Panc1 (cell line): ENCODE results near the gene MRC1. TPM values are rescaled to one million over a fixed set of nuclear protein-coding genes. Genes with fewer than 3 reads are reported as not detected.

Source experiments
- ATAC-seq: fragments of 200-7000 bp; cut with Tn5 transposase; 2 replicates; pipeline ENCODE4 v1.9.1; 2020; ENCODE audit warnings: mild to moderate bottlenecking, moderate library complexity
- BruUV-seq: library from RNA; stranded (reverse); fragments of 400-500 nt; replicated peaks from 2 replicates; lab custom pipeline; 2021; lab: Mats Ljungman, UMichigan
- CTCF ChIA-PET: fragments of 300-600 bp; sonication (Branson Sonifier 250); formaldehyde crosslinking; loops from one replicate; lab custom pipeline; 2022; ENCODE audit warnings: antibody characterized with exemption; lab: Charles Lee
- POLR2A ChIA-PET: fragments of 300-600 bp; sonication (Branson Sonifier 250); formaldehyde crosslinking; loops from one replicate; lab custom pipeline; 2022; ENCODE audit warnings: antibody characterized with exemption; lab: Charles Lee
- DNase-seq: peaks from one replicate; pipeline ENCODE4 v3.0.0-alpha.2; 2010; ENCODE audit warnings: low read depth, low spot score
- H3K27ac ChIP-seq: 2 replicates; pipeline ENCODE4 v1.5.1; 2011; ENCODE audit warnings: mild to moderate bottlenecking, low read length, inconsistent platforms
- H3K27me3 ChIP-seq: fragments of 200-500 bp; sonication (Bioruptor generic); 2 replicates; pipeline ENCODE4 v1.6.0; 2014; ENCODE audit warnings: low read length, inconsistent platforms; ENCODE audit not compliant: control insufficient read depth, insufficient read depth
- H3K36me3 ChIP-seq: fragments of 200-500 bp; sonication (Bioruptor generic); 2 replicates; pipeline ENCODE4 v1.5.1; 2014; ENCODE audit warnings: inconsistent platforms, mild to moderate bottlenecking, low read length, moderate library complexity; ENCODE audit not compliant: control insufficient read depth, insufficient read depth
- H3K4me1 ChIP-seq: 2 replicates; pipeline ENCODE4 v1.5.1; 2011; ENCODE audit warnings: inconsistent platforms, mild to moderate bottlenecking, low read length, moderate library complexity; ENCODE audit not compliant: control insufficient read depth, insufficient read depth
- H3K4me3 ChIP-seq, 2 experiments: 2 replicates each; pipeline ENCODE4 v1.5.1; 2011 to 2012; ENCODE audit warnings: low read depth in 2 of 2, low read length in 2 of 2, mild to moderate bottlenecking in 2 of 2, inconsistent platforms in 1 of 2, moderate library complexity in 1 of 2
- H3K9me3 ChIP-seq: fragments of 200-500 bp; sonication (Bioruptor generic); 2 replicates; pipeline ENCODE4 v1.5.1; 2014; ENCODE audit warnings: low read depth, mild to moderate bottlenecking, inconsistent platforms, low read length, moderate library complexity; ENCODE audit not compliant: control insufficient read depth, insufficient read depth
- POLR2AphosphoS5 ChIP-seq: IDR thresholded peaks from 2 replicates; pipeline ENCODE4 v1.6.1; 2012; ENCODE audit warnings: mild to moderate bottlenecking, low read depth, low read length, moderate library complexity
- SIN3A ChIP-seq: IDR thresholded peaks from 2 replicates; pipeline ENCODE4 v1.6.1; 2012; ENCODE audit warnings: low read depth, mild to moderate bottlenecking, low read length, moderate library complexity, borderline replicate concordance; ENCODE audit not compliant: insufficient read depth
- TCF7L2 ChIP-seq: IDR thresholded peaks from 2 replicates; pipeline ENCODE4 v1.6.1; 2011; ENCODE audit warnings: mild to moderate bottlenecking, low read depth, low read length, inconsistent platforms
- in situ Hi-C: cut with HindIII; loops from 2 replicates; pipeline ENCODE4 v1.10.0; 2016; ENCODE audit warnings: low sequenced_read_pairs, low pct_unique_long_range_greater_than_20kb
- intact Hi-C: fragments of 100-400 bp; cut with micrococcal nuclease; formaldehyde crosslinking; loops from one replicate; pipeline ENCODE4 v1.10.0; 2022; ENCODE audit not compliant: unreplicated experiment
- total RNA-seq: library from RNA; stranded (reverse); gene quantifications from one replicate; pipeline ENCODE4 v1.2.1, GENCODE V29; 2021; ENCODE audit not compliant: unreplicated experiment
- TF ChIP-seq, protein P1 (sequence below): fragments of 450-650 bp; IDR thresholded peaks from 2 replicates; pipeline ENCODE4 v1.5.1; 2017; ENCODE audit warnings: mild to moderate bottlenecking
- TF ChIP-seq, protein P2 (sequence below), 2 experiments: IDR thresholded peaks; 2 replicates each; pipeline ENCODE4 v1.6.1; 2011 to 2012; ENCODE audit warnings: low read depth in 2 of 2, control low read depth in 1 of 2, low read length in 1 of 2, mild to moderate bottlenecking in 1 of 2, moderate library complexity in 1 of 2; ENCODE audit not compliant: insufficient read depth in 1 of 2

Gene MRC1
- total RNA-seq, 1 experiment from 2014 or later: 0.21 TPM

DNA sequence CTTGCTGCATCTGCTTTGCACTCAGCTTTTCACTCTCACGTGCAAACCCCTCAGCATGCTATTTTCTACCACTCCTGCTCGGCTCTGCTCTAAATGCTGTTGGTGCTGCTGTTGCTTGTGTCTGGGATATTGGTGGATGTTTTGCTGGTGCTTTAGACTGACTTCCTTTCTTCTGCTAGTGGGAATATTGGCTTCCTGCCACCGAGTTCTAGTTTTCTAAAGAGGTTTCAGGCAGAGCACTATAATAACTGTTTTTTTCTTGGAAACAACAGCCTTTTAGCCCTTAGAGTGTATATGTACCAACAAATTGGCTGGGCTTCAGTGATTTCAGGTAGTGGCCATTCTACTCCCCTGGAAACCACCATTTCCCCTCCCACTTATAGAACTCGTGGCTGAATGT lies 29.4 kb upstream of the MRC1 start:
- no TSS peak for BruUV-seq
- intact Hi-C loops: no loop called here
- H3K4me1 ChIP-seq: peaks cover 20% of the 10 kb centered on the region
- ChIA-PET CTCF (no interaction called here), POLR2A (no interaction called here)
- in situ Hi-C loops: no loop called here
- no peak overlapping the region for H3K4me3 ChIP-seq
- no peaks in the 10 kb centered on the region for H3K9me3 ChIP-seq
- no peaks in the 10 kb centered on the region for H3K36me3 ChIP-seq
- H3K27ac ChIP-seq: no peak overlapping the region
- no peak for ATAC-seq
- TF ChIP-seq SIN3A: no peak
- TF ChIP-seq, protein P1, sequence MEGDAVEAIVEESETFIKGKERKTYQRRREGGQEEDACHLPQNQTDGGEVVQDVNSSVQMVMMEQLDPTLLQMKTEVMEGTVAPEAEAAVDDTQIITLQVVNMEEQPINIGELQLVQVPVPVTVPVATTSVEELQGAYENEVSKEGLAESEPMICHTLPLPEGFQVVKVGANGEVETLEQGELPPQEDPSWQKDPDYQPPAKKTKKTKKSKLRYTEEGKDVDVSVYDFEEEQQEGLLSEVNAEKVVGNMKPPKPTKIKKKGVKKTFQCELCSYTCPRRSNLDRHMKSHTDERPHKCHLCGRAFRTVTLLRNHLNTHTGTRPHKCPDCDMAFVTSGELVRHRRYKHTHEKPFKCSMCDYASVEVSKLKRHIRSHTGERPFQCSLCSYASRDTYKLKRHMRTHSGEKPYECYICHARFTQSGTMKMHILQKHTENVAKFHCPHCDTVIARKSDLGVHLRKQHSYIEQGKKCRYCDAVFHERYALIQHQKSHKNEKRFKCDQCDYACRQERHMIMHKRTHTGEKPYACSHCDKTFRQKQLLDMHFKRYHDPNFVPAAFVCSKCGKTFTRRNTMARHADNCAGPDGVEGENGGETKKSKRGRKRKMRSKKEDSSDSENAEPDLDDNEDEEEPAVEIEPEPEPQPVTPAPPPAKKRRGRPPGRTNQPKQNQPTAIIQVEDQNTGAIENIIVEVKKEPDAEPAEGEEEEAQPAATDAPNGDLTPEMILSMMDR: no peak
- no peak for TF ChIP-seq TCF7L2
- TF ChIP-seq POLR2AphosphoS5: no peak
- TF ChIP-seq, protein P2, sequence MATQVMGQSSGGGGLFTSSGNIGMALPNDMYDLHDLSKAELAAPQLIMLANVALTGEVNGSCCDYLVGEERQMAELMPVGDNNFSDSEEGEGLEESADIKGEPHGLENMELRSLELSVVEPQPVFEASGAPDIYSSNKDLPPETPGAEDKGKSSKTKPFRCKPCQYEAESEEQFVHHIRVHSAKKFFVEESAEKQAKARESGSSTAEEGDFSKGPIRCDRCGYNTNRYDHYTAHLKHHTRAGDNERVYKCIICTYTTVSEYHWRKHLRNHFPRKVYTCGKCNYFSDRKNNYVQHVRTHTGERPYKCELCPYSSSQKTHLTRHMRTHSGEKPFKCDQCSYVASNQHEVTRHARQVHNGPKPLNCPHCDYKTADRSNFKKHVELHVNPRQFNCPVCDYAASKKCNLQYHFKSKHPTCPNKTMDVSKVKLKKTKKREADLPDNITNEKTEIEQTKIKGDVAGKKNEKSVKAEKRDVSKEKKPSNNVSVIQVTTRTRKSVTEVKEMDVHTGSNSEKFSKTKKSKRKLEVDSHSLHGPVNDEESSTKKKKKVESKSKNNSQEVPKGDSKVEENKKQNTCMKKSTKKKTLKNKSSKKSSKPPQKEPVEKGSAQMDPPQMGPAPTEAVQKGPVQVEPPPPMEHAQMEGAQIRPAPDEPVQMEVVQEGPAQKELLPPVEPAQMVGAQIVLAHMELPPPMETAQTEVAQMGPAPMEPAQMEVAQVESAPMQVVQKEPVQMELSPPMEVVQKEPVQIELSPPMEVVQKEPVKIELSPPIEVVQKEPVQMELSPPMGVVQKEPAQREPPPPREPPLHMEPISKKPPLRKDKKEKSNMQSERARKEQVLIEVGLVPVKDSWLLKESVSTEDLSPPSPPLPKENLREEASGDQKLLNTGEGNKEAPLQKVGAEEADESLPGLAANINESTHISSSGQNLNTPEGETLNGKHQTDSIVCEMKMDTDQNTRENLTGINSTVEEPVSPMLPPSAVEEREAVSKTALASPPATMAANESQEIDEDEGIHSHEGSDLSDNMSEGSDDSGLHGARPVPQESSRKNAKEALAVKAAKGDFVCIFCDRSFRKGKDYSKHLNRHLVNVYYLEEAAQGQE (IDR thresholded peaks at IDR 0.05; ENCODE audit: insufficient read depth in 1 of 2, low read depth in 2 of 2, low read length in 1 of 2): no peak
- H3K27me3 ChIP-seq: no peaks in the 10 kb centered on the region
- DNase-seq: no peak

DNA sequence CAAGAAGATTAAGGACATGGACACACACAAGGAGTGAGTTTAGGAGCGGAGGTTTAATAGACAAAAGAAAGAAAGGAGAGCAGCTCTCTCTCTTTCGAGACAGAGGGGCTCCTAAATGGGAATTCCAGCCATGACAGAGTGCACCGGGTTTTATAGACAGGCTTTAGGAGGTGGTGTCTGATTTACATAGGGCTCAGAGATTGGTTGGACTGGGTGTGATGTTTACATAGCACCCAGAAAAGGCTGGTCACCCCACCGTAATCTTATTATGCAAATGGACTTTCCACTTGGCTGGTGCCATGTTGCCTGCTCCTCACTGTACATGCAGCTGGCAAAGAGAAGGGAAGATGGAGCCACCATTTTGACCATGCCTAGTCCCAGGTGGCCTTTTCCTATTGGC lies 28.4 kb upstream of the MRC1 start:
- Histone ChIP-seq H3K27me3 (no peaks in the 10 kb centered on the region), H3K4me3 (no peak overlapping the region), H3K4me1 (peaks cover 26% of the 10 kb centered on the region), H3K36me3 (no peaks in the 10 kb centered on the region), H3K9me3 (no peaks in the 10 kb centered on the region), H3K27ac (no peak overlapping the region)
- no TSS peak for BruUV-seq
- ATAC-seq (no peak), DNase-seq (no peak)
- ChIA-PET CTCF (no interaction called here), POLR2A (no interaction called here)
- in situ Hi-C loops (no loop called here), intact Hi-C loops (no loop called here)
- TF ChIP-seq POLR2AphosphoS5: no peak
- TF ChIP-seq, protein P2 (IDR thresholded peaks at IDR 0.05; ENCODE audit: insufficient read depth in 1 of 2, low read depth in 2 of 2, low read length in 1 of 2): no peak
- no peak for TF ChIP-seq SIN3A
- TF ChIP-seq, protein P1: no peak
- TF ChIP-seq TCF7L2: no peak
